ENCODE data around the gene RUSC2.

GRCh38 chr9:35518981-35519679, 29.2 kb downstream of the RUSC2 start:
- TF ChIP-seq, protein P1, sequence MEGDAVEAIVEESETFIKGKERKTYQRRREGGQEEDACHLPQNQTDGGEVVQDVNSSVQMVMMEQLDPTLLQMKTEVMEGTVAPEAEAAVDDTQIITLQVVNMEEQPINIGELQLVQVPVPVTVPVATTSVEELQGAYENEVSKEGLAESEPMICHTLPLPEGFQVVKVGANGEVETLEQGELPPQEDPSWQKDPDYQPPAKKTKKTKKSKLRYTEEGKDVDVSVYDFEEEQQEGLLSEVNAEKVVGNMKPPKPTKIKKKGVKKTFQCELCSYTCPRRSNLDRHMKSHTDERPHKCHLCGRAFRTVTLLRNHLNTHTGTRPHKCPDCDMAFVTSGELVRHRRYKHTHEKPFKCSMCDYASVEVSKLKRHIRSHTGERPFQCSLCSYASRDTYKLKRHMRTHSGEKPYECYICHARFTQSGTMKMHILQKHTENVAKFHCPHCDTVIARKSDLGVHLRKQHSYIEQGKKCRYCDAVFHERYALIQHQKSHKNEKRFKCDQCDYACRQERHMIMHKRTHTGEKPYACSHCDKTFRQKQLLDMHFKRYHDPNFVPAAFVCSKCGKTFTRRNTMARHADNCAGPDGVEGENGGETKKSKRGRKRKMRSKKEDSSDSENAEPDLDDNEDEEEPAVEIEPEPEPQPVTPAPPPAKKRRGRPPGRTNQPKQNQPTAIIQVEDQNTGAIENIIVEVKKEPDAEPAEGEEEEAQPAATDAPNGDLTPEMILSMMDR (IDR thresholded peaks at IDR 0.05; ENCODE audit: poor library complexity) = no peak
- no peak for TF ChIP-seq EZH2phosphoT487 (IDR thresholded peaks at IDR 0.05; ENCODE audit: low read depth, severe bottlenecking, unreplicated experiment)
- no peak for TF ChIP-seq EZH2 (IDR thresholded peaks at IDR 0.05; ENCODE audit: borderline replicate concordance)

All from hepatocyte (in vitro differentiated cells).